OCI-LY7 (cell line): ENCODE results near the gene KRTAP6-3. TPM values are rescaled to one million over a fixed set of nuclear protein-coding genes. Genes with fewer than 3 reads are reported as not detected.

Source experiments
- BruUV-seq: library from RNA; stranded (reverse); fragments of 400-500 nt; replicated peaks from 2 replicates; lab custom pipeline; 2021; lab: Mats Ljungman, UMichigan
- CTCF ChIA-PET: fragments of 300-600 bp; sonication (Branson Sonifier 250); formaldehyde crosslinking; loops from one replicate; lab custom pipeline; 2022; ENCODE audit warnings: antibody characterized with exemption; ENCODE audit not compliant: unreplicated experiment; lab: Charles Lee
- POLR2A ChIA-PET: fragments of 300-600 bp; sonication (Branson Sonifier 250); formaldehyde crosslinking; loops from one replicate; lab custom pipeline; 2022; ENCODE audit warnings: antibody characterized with exemption; lab: Charles Lee
- DNase-seq: peaks from one replicate; pipeline ENCODE4 v3.0.0-alpha.2; 2015; ENCODE audit warnings: low spot score
- H2AFZ ChIP-seq: fragments of 200-600 bp; sonication (generic), shearing (Covaris generic); 2 replicates; pipeline ENCODE4 v1.6.1; 2014; ENCODE audit warnings: mild to moderate bottlenecking, antibody characterized with exemption, low read length, moderate library complexity
- H3K27ac ChIP-seq: fragments of 200-600 bp; sonication (generic); 2 replicates; pipeline ENCODE4 v1.5.1; 2014; ENCODE audit warnings: mixed run types, low read depth, mild to moderate bottlenecking, moderate library complexity, low read length, inconsistent platforms; ENCODE audit not compliant: poor library complexity, severe bottlenecking
- H3K36me3 ChIP-seq: fragments of 200-600 bp; sonication (generic); 2 replicates; pipeline ENCODE4 v1.6.1; 2014; ENCODE audit warnings: mild to moderate bottlenecking, antibody characterized with exemption, low read length, moderate library complexity, mixed read lengths; ENCODE audit not compliant: insufficient read depth
- H3K4me1 ChIP-seq: fragments of 200-600 bp; sonication (generic); 2 replicates; pipeline ENCODE4 v1.5.1; 2014; ENCODE audit warnings: mild to moderate bottlenecking, low read length; ENCODE audit not compliant: insufficient read depth, poor library complexity, severe bottlenecking
- H3K4me2 ChIP-seq: fragments of 200-600 bp; sonication (generic); 2 replicates; pipeline ENCODE4 v1.6.1; 2014; ENCODE audit warnings: mild to moderate bottlenecking, low read length
- H3K4me3 ChIP-seq: fragments of 200-600 bp; sonication (generic); 2 replicates; pipeline ENCODE4 v1.5.1; 2014; ENCODE audit warnings: mild to moderate bottlenecking, low read depth, low read length; ENCODE audit not compliant: poor library complexity, severe bottlenecking
- H3K79me2 ChIP-seq: fragments of 200-600 bp; sonication (generic); 2 replicates; pipeline ENCODE4 v1.6.1; 2016; ENCODE audit warnings: low read depth, mild to moderate bottlenecking, low read length, moderate library complexity, mixed read lengths; ENCODE audit not compliant: insufficient read depth
- H3K9me2 ChIP-seq: fragments of 200-600 bp; sonication (generic); 2 replicates; pipeline ENCODE4 v1.6.1; 2016; ENCODE audit warnings: mild to moderate bottlenecking, low read length, mixed read lengths; ENCODE audit not compliant: insufficient read depth
- H3K9me3 ChIP-seq: fragments of 200-600 bp; sonication (generic); 2 replicates; pipeline ENCODE4 v1.6.1; 2014; ENCODE audit warnings: mild to moderate bottlenecking, mixed run types, low read length, mixed read lengths
- H4K20me1 ChIP-seq: fragments of 200-600 bp; sonication (generic); 2 replicates; pipeline ENCODE4 v1.6.1; 2014; ENCODE audit warnings: mild to moderate bottlenecking, antibody characterized with exemption, low read length, moderate library complexity, mixed read lengths; ENCODE audit not compliant: insufficient read depth
- CTCF ChIP-seq: fragments of 200-600 bp; sonication (generic); conservative IDR thresholded peaks from 2 replicates; pipeline ENCODE4 v1.5.1; 2014; ENCODE audit warnings: mild to moderate bottlenecking, antibody characterized with exemption, low read length, moderate library complexity, mixed read lengths
- EZH2phosphoT487 ChIP-seq: fragments of 200-600 bp; sonication (generic); IDR thresholded peaks from 2 replicates; pipeline ENCODE4 v1.6.1; 2018; ENCODE audit warnings: low read depth, borderline replicate concordance, mild to moderate bottlenecking, mixed run types, antibody characterized with exemption, low read length, moderate library complexity, mixed read lengths
- intact Hi-C: fragments of 100-400 bp; cut with micrococcal nuclease; formaldehyde crosslinking; loops from one replicate; pipeline ENCODE4 v1.10.0; 2022; ENCODE audit not compliant: unreplicated experiment
- total RNA-seq, 2 experiments: library from RNA; depleted of rRNA in 1 of 2; stranded (reverse); fragments of >200 nt in 1 of 2; shearing (Covaris generic) in 1 of 2; gene quantifications; 2 replicates each; pipeline ENCODE4 v1.2.3, GENCODE V29; 2014 to 2022

The KRTAP6-3 gene
- total RNA-seq, 2 experiments from 2014 or later: not detected

- Histone ChIP-seq H3K9me2 (no peaks in the 10 kb centered on the region), H3K4me3 (no peak within 1 kb of the TSS), H3K4me2 (no peak within 1 kb of the TSS), H3K4me1 (no peaks in the 10 kb centered on the region), H2AFZ (no peak within 1 kb of the TSS), H4K20me1 (no peaks in the 10 kb centered on the region), H3K27ac (no peak within 1 kb of the TSS), H3K36me3 (no peaks in the 10 kb centered on the region), H3K79me2 (no peaks in the 10 kb centered on the region), H3K9me3 (no peaks in the 10 kb centered on the region)
- ChIA-PET CTCF (no interaction called here), POLR2A (interaction anchor here (0.6 kb wide), 1 partner anchor 91 kb away, joined by 3 read pairs; no protein-coding TSS in a partner anchor)
- no peak for TF ChIP-seq EZH2phosphoT487
- TF ChIP-seq CTCF: no peak
- no TSS peak for BruUV-seq
- intact Hi-C loops: no loop called here
- no peak for DNase-seq
Observed at GRCh38 chr21:30634906-30635305, 42.7 kb downstream of the KRTAP6-3 start, which contains the start of gene KRTAP20-2. TSS of gene KRTAP20-2 (plus strand) at chr21:30635206. CDS start at chr21:30635264, 58 bp downstream.

GRCh38 chr21:30638686-30639085 lies 46.4 kb downstream of the KRTAP6-3 start:
- POLR2A ChIA-PET: no interaction called here

More at GRCh38 chr21:30638686-30639085, 46.4 kb downstream of the KRTAP6-3 start:
- no TSS peak for BruUV-seq
- CTCF ChIA-PET: no interaction called here
- Histone ChIP-seq H2AFZ (no peak overlapping the region), H3K4me3 (no peak overlapping the region), H3K79me2 (no peaks in the 10 kb centered on the region), H3K36me3 (no peaks in the 10 kb centered on the region), H3K9me2 (no peaks in the 10 kb centered on the region), H3K27ac (no peak overlapping the region), H4K20me1 (no peaks in the 10 kb centered on the region), H3K9me3 (no peaks in the 10 kb centered on the region), H3K4me1 (no peaks in the 10 kb centered on the region), H3K4me2 (no peak overlapping the region)
- TF ChIP-seq EZH2phosphoT487: no peak
- TF ChIP-seq CTCF: no peak
- intact Hi-C loops: no loop called here
- no peak for DNase-seq
